ENCODE results near the gene HECW1.
"Not testable (repeated sequence)": the region's sequence is repeated elsewhere in the genome, so short reads cannot be mapped to it uniquely, and the experiment has no call there.

Gene HECW1

GRCh38 chr7:43485580-43485979 lies 373.1 kb downstream of the HECW1 start:
- TF ChIP-seq, protein P1, sequence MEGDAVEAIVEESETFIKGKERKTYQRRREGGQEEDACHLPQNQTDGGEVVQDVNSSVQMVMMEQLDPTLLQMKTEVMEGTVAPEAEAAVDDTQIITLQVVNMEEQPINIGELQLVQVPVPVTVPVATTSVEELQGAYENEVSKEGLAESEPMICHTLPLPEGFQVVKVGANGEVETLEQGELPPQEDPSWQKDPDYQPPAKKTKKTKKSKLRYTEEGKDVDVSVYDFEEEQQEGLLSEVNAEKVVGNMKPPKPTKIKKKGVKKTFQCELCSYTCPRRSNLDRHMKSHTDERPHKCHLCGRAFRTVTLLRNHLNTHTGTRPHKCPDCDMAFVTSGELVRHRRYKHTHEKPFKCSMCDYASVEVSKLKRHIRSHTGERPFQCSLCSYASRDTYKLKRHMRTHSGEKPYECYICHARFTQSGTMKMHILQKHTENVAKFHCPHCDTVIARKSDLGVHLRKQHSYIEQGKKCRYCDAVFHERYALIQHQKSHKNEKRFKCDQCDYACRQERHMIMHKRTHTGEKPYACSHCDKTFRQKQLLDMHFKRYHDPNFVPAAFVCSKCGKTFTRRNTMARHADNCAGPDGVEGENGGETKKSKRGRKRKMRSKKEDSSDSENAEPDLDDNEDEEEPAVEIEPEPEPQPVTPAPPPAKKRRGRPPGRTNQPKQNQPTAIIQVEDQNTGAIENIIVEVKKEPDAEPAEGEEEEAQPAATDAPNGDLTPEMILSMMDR (conservative IDR thresholded peaks at IDR 0.05): no peak
- H3K27ac ChIP-seq: no peak overlapping the region

- not testable (repeated sequence) for H3K27ac ChIP-seq
Observed at GRCh38 chr7:43486008-43486407, 373.6 kb downstream of the HECW1 start.

GRCh38 chr7:43486634-43487033 lies 374.2 kb downstream of the HECW1 start:
- TF ChIP-seq, protein P1 (conservative IDR thresholded peaks at IDR 0.05): no peak
- H3K27ac ChIP-seq: no peak overlapping the region

- H3K27ac ChIP-seq: no peak overlapping the region
- TF ChIP-seq, protein P1 (conservative IDR thresholded peaks at IDR 0.05): no peak
Observed at GRCh38 chr7:43487731-43488073, 375.3 kb downstream of the HECW1 start.

DNA sequence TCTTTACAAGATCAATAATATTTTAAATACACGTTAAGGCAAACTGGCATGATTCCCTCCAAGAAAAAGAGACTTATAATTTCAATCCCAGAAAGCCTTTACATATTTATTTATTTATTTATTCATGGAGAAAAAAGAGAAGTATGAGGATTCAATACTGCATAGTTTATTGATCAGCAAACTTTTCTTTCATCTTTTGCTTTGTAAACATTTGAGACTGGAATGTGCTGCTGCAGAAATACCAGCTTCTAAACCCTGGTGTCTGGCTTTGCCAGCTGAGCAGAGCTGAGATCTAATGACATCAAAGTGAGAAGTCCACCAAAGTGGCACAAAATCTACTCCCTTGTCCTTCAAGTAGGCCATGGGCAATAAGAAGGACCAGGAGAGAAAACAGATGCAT lies 376.8 kb downstream of the HECW1 start:
- H3K27ac ChIP-seq: no peak overlapping the region
- TF ChIP-seq, protein P1 (conservative IDR thresholded peaks at IDR 0.05): no peak

- no peak overlapping the region for H3K27ac ChIP-seq
- TF ChIP-seq, protein P1 (conservative IDR thresholded peaks at IDR 0.05): no peak
Observed at GRCh38 chr7:43490016-43490415, 377.6 kb downstream of the HECW1 start.

DNA sequence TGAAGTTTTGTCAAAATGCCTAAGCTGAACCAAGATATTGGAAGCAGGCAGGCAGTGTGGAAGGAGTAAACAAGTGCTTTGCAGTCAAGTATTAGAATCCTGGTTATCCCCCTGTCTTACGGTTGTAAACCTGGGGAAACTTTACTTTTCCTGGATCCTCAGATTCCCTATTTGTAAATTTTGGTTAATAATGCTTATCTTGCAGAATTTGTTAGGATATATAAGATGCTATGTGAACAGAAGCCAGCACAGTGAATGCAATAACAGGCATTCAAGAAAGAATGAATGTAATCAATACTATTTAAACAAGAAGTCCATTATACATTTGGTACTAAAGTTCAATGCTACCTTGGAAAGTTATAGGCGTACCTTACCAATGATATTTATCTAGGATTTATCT lies 378.7 kb downstream of the HECW1 start:
- TF ChIP-seq, protein P1 (conservative IDR thresholded peaks at IDR 0.05): no peak
- H3K27ac ChIP-seq: no peak overlapping the region

GRCh38 chr7:43491984-43492383 lies 379.5 kb downstream of the HECW1 start:
- H3K27ac ChIP-seq: no peak overlapping the region
- TF ChIP-seq, protein P1 (conservative IDR thresholded peaks at IDR 0.05): no peak

Data from VCaP (cell line).